Measurements from ENCODE around the gene TMEM269. TPM values are rescaled to one million over a fixed set of nuclear protein-coding genes. Genes with fewer than 3 reads are reported as not detected.

The TMEM269 gene
- total RNA-seq, 3 donors from 2014 or later, result not detected

- ATAC-seq (no peak), DNase-seq (no peak)
- intact Hi-C loops (cut with DNase I, micrococcal nuclease), result no loop called here
- Histone ChIP-seq H3K9me3 (no peaks in the 10 kb centered on the region), H3K4me1 (ENCODE audit: low read depth) (no peaks in the 10 kb centered on the region), H3K4me3 (no peak overlapping the region), H3K36me3 (ENCODE audit: low read depth) (no peaks in the 10 kb centered on the region)
- TF ChIP-seq, protein P1, sequence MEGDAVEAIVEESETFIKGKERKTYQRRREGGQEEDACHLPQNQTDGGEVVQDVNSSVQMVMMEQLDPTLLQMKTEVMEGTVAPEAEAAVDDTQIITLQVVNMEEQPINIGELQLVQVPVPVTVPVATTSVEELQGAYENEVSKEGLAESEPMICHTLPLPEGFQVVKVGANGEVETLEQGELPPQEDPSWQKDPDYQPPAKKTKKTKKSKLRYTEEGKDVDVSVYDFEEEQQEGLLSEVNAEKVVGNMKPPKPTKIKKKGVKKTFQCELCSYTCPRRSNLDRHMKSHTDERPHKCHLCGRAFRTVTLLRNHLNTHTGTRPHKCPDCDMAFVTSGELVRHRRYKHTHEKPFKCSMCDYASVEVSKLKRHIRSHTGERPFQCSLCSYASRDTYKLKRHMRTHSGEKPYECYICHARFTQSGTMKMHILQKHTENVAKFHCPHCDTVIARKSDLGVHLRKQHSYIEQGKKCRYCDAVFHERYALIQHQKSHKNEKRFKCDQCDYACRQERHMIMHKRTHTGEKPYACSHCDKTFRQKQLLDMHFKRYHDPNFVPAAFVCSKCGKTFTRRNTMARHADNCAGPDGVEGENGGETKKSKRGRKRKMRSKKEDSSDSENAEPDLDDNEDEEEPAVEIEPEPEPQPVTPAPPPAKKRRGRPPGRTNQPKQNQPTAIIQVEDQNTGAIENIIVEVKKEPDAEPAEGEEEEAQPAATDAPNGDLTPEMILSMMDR (IDR thresholded peaks at IDR 0.05), result no peak
Measured at GRCh38 chr1:42834803-42835202, 50.0 kb downstream of the TMEM269 start.

- no peaks in the 10 kb centered on the region for H3K4me1 ChIP-seq (ENCODE audit: low read depth)
- ATAC-seq (no peak), DNase-seq (no peak)
- TF ChIP-seq, protein P1 (IDR thresholded peaks at IDR 0.05), result no peak
- no peaks in the 10 kb centered on the region for H3K9me3 ChIP-seq
- H3K36me3 ChIP-seq (ENCODE audit: low read depth), result no peaks in the 10 kb centered on the region
- intact Hi-C loops (cut with DNase I, micrococcal nuclease), result no loop called here
- no peak overlapping the region for H3K4me3 ChIP-seq
Measured at GRCh38 chr1:42835422-42835821, 50.6 kb downstream of the TMEM269 start.

DNA sequence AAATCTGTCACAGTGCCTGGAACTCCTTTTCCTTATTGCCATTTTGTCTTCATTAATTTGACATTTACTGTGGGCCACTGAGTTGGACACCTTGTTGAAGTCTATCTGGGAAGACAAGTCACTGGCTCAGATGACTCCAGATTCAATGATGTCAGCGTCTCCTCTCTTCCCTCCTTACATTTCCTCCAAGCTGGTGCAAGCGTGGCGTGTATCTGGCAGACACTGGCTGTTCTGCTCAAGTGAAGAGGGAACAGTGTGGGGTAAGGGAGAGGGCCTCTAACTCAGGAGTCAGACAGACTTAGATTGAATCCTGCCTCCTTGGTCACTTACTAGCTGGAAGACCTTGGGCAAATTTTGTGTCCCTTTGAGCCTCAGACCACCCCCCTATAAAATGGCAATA, 52.9 kb downstream of the TMEM269 start:
- no peak for ATAC-seq
- intact Hi-C loops (cut with DNase I, micrococcal nuclease), result no loop called here
- no peaks in the 10 kb centered on the region for H3K4me1 ChIP-seq (ENCODE audit: low read depth)
- no peak overlapping the region for H3K4me3 ChIP-seq
- DNase-seq, result no peak
- TF ChIP-seq, protein P1 (IDR thresholded peaks at IDR 0.05), result no peak
- H3K9me3 ChIP-seq, result no peaks in the 10 kb centered on the region
- no peaks in the 10 kb centered on the region for H3K36me3 ChIP-seq (ENCODE audit: low read depth)

DNA sequence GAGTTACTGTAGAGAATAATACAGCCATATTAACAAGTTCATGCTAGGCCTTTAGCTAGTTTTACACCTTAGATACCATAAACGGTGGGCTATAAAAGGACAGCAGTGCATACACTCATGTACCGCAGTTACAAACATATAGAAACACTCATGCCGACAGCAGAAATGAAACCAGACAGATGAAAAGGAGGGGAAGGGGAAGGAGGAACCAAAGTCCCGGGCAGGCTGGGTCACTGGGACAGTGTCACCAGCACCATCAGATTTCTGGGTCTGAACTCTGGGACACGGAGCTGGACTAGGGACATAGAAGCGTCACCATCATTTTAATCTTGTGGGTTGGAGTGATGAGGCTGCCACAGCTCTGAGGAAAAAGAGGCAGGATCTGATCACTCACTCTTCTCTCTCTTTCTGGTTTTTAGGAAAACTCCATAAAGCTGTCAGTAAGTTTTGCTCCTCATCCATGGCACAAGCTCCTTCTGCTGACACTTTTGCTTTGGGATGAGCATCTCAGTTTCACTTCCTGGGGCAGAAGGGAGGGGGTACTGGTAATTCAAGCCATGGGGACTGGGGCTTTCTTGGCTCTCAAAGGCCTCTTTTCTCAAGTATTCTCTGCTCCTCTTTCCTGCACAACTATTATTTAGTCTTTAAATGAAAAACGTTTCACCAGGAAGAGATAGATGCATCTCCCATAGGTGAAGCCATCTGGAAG, 53.8 kb downstream of the TMEM269 start:
- TF ChIP-seq, protein P1 (IDR thresholded peaks at IDR 0.05), result no peak
- Histone ChIP-seq H3K4me1 (ENCODE audit: low read depth) (no peaks in the 10 kb centered on the region), H3K36me3 (ENCODE audit: low read depth) (no peaks in the 10 kb centered on the region), H3K4me3 (no peak overlapping the region), H3K9me3 (no peaks in the 10 kb centered on the region)
- no peak for DNase-seq
- intact Hi-C loops (cut with DNase I, micrococcal nuclease), result no loop called here
- ATAC-seq, result peak; percentile 42

GRCh38 chr1:42841010-42841409, 56.2 kb downstream of the TMEM269 start:
- no peaks in the 10 kb centered on the region for H3K9me3 ChIP-seq
- H3K4me3 ChIP-seq, result no peak overlapping the region
- no peaks in the 10 kb centered on the region for H3K36me3 ChIP-seq (ENCODE audit: low read depth)
- DNase-seq (no peak), ATAC-seq (no peak)
- intact Hi-C loops (cut with DNase I, micrococcal nuclease), result no loop called here
- TF ChIP-seq, protein P1 (IDR thresholded peaks at IDR 0.05), result no peak
- H3K4me1 ChIP-seq (ENCODE audit: low read depth), result no peaks in the 10 kb centered on the region
